Activated B cell treated with CpG ODN at 0.5 μM for 24 hours (primary cell): Measurements from ENCODE around the gene LBHD1. TPM values are rescaled to one million over a fixed set of nuclear protein-coding genes. Genes with fewer than 3 reads are reported as not detected.
"Not testable (repeated sequence)": the region's sequence is repeated elsewhere in the genome, so short reads cannot be mapped to it uniquely, and the experiment has no call there.

Experiments
- ATAC-seq: fragments of 200-7000 bp; cut with Tn5 transposase; one replicate; pipeline ENCODE4 v1.10.0; 2021; ENCODE audit warnings: low read depth, mild to moderate bottlenecking, moderate library complexity
- CTCF ChIA-PET: fragments of 350-600 bp; sonication (Branson Sonifier 250); formaldehyde crosslinking; loops from one replicate; lab custom pipeline; 2021; ENCODE audit warnings: antibody characterized with exemption; lab: Charles Lee
- POLR2A ChIA-PET: fragments of 350-600 bp; sonication (Branson Sonifier 250); formaldehyde crosslinking; loops from one replicate; lab custom pipeline; 2021; ENCODE audit warnings: antibody characterized with exemption; lab: Charles Lee
- DNase-seq: peaks from one replicate; pipeline ENCODE4 v3.0.0; 2022
- H3K27ac Mint-ChIP-seq: one replicate; pipeline ENCODE4 v1.8.0; 2020; ENCODE audit warnings: mixed read lengths
- H3K27me3 Mint-ChIP-seq: one replicate; pipeline ENCODE4 v1.8.0; 2021; ENCODE audit warnings: mixed read lengths
- H3K36me3 Mint-ChIP-seq: one replicate; pipeline ENCODE4 v1.8.0; 2021; ENCODE audit warnings: low read depth, mixed read lengths
- H3K4me1 Mint-ChIP-seq: one replicate; pipeline ENCODE4 v1.8.0; 2021; ENCODE audit warnings: mixed read lengths
- H3K4me3 Mint-ChIP-seq: one replicate; pipeline ENCODE4 v1.8.0; 2020; ENCODE audit warnings: mild to moderate bottlenecking, mixed read lengths
- H3K9me3 Mint-ChIP-seq: one replicate; pipeline ENCODE4 v1.8.0; 2020; ENCODE audit warnings: mixed read lengths
- intact Hi-C: fragments of 100-400 bp; cut with micrococcal nuclease; formaldehyde crosslinking; loops from one replicate; pipeline ENCODE4 v1.15.1; 2024
- total RNA-seq: library from RNA; stranded (reverse); gene quantifications from 2 replicates; pipeline ENCODE4 v1.2.3, GENCODE V29; 2022
- TF ChIP-seq, protein P1 (sequence below): fragments of 200-600 bp; IDR thresholded peaks from one replicate; pipeline ENCODE4 v1.8.0; 2022; ENCODE audit warnings: antibody characterized with exemption, mild to moderate bottlenecking

Gene LBHD1
- total RNA-seq, 1 donor from 2014 or later, result 24.9 TPM

- CTCF ChIA-PET, result interaction anchor here (1.4 kb wide), 1 partner anchor 9 kb away, joined by 8 read pairs; no protein-coding TSS in a partner anchor
These were observed 30.2 kb upstream of the LBHD1 start for GRCh38 chr11:62702246-62702645.

DNA sequence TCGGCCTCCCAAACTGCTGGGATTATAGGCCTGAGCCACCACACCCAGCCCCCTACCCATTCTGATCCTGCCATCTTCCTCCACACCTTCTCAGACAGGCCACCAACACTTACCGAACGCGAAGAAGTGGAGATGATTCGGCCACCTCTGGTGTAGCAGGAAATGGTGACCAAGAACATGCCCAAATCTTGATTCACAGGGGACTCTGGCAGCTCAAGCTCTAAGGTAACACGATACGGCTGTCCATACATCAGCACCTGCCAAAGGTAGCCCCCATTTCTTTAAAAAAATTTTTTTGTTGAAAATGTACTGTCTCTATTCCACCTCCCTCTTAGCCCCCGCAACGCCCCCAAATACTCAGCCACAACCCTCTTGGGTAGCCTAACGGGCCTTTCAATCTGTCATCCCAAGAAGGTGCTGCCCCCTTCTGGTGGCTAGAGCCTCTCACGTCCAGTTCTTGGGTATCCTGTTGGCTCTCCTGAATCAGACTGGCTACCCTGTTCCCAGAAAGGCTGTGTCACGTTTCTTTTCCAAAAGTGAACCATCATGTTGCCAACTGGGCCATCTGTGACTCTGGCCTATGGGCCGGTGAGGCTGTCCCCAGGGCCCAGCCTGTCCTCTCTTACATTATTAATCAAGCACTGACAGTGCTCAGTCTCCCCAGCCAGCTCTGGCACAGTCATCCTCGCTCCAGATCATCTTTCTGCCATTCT lies 22.5 kb upstream of the LBHD1 start:
- Mint-ChIP-seq H3K4me1 (peaks cover 5% of the 10 kb centered on the region), H3K9me3 (no peaks in the 10 kb centered on the region), H3K27me3 (no peaks in the 10 kb centered on the region), H3K27ac (no peak overlapping the region), H3K36me3 (peaks cover 24% of the 10 kb centered on the region), H3K4me3 (no peak overlapping the region)
- ChIA-PET POLR2A (interaction anchor here (0.6 to 1.9 kb wide), 11 partner anchors 10 to 270 kb away, joined by 3 to 8 read pairs (median 5); partner anchors contain the start of genes C11orf98, CSKMT, INTS5 and LBHD1), CTCF (interaction anchor here (0.6 to 4.7 kb wide), 19 partner anchors 8 to 301 kb away, joined by 3 to 37 read pairs (median 5); partner anchors contain the start of genes B3GAT3, C11orf98, CSKMT and EEF1G)
- ATAC-seq (peak; percentile 88), DNase-seq (peak; percentile 55)
- intact Hi-C loops, result loop anchor here (1.0 kb wide), 7 partner anchors 13 to 299 kb away; partner anchors contain the start of gene EML3
- TF ChIP-seq, protein P1, sequence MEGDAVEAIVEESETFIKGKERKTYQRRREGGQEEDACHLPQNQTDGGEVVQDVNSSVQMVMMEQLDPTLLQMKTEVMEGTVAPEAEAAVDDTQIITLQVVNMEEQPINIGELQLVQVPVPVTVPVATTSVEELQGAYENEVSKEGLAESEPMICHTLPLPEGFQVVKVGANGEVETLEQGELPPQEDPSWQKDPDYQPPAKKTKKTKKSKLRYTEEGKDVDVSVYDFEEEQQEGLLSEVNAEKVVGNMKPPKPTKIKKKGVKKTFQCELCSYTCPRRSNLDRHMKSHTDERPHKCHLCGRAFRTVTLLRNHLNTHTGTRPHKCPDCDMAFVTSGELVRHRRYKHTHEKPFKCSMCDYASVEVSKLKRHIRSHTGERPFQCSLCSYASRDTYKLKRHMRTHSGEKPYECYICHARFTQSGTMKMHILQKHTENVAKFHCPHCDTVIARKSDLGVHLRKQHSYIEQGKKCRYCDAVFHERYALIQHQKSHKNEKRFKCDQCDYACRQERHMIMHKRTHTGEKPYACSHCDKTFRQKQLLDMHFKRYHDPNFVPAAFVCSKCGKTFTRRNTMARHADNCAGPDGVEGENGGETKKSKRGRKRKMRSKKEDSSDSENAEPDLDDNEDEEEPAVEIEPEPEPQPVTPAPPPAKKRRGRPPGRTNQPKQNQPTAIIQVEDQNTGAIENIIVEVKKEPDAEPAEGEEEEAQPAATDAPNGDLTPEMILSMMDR, result no peak

More at GRCh38 chr11:62702246-62702645, 30.2 kb upstream of the LBHD1 start:
- Mint-ChIP-seq H3K9me3 (no peaks in the 10 kb centered on the region), H3K36me3 (peaks cover 9% of the 10 kb centered on the region), H3K27ac (no peak overlapping the region), H3K4me1 (peaks cover 20% of the 10 kb centered on the region), H3K4me3 (no peak overlapping the region), H3K27me3 (no peaks in the 10 kb centered on the region)
- TF ChIP-seq, protein P1, result no peak
- DNase-seq (no peak), ATAC-seq (no peak)
- POLR2A ChIA-PET, result interaction anchor here (1.3 kb wide), 1 partner anchor 30 kb away, joined by 6 read pairs; the partner anchor contains the start of genes LBHD1 and UQCC3
- intact Hi-C loops, result no loop called here

DNA sequence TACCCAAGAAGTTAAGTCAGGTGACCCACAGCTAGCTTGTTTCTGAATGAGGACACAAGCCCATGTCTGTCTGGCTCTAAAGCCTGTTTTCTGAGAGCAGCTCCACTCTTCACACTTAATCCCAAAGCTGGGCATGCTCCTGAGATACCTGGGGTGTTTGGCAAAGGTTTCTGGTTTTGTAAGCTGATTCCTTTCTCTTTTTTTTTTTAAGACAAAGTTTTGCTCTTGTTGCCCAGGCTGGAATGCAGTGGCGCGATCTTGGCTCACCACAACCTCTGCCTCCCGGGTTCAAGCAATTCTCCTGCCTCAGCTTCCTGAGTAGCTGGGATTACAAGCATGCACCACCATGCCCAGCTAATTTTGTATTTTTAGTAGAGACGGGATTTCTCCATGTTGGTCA lies 21.6 kb upstream of the LBHD1 start:
- ChIA-PET POLR2A (interaction anchor here (0.6 to 1.9 kb wide), 7 partner anchors 13 to 269 kb away, joined by 3 to 8 read pairs (median 5); partner anchors contain the start of genes C11orf98, CSKMT and TUT1), CTCF (interaction anchor here (0.6 to 4.7 kb wide), 15 partner anchors 9 to 300 kb away, joined by 3 to 37 read pairs (median 5); partner anchors contain the start of genes C11orf98, CSKMT and TUT1)
- not testable (repeated sequence) for H3K27ac Mint-ChIP-seq, H3K4me1 Mint-ChIP-seq, DNase-seq, ATAC-seq, H3K4me3 Mint-ChIP-seq, H3K9me3 Mint-ChIP-seq, H3K27me3 Mint-ChIP-seq
- peaks cover 25% of the 10 kb centered on the region for H3K36me3 Mint-ChIP-seq
- intact Hi-C loops, result loop anchor here (1.0 kb wide), 6 partner anchors 12 to 298 kb away; partner anchors contain the start of gene EML3

- Mint-ChIP-seq H3K4me1 (peaks cover 1% of the 10 kb centered on the region), H3K9me3 (no peaks in the 10 kb centered on the region), H3K27ac (no peak within 1 kb of the TSS), H3K36me3 (peaks cover 25% of the 10 kb centered on the region), H3K4me3 (no peak within 1 kb of the TSS), H3K27me3 (peaks cover 7% of the 10 kb centered on the region)
- TF ChIP-seq, protein P1, result no peak
- ChIA-PET POLR2A (interaction anchor here (1.1 to 1.5 kb wide), 5 partner anchors 9 to 98 kb away, joined by 3 to 8 read pairs (median 5); partner anchors contain the start of genes C11orf98, CSKMT, MTA2 and TUT1), CTCF (interaction anchor here (1.1 to 1.3 kb wide), 2 partner anchors 9 to 265 kb away, joined by 3 to 7 read pairs; no protein-coding TSS in a partner anchor)
- DNase-seq (no peak), ATAC-seq (no peak)
- intact Hi-C loops, result no loop called here
These were observed 17.5 kb upstream of the LBHD1 start, which contains the start of gene LRRN4CL for GRCh38 chr11:62689421-62690183. Gene LRRN4CL, minus strand, starts transcription at chr11:62689530. Its CDS starts 1,022 bp downstream, at chr11:62688508.

- H3K4me1 Mint-ChIP-seq, result no peaks in the 10 kb centered on the region
- H3K27ac Mint-ChIP-seq, result no peak overlapping the region
- DNase-seq (no peak), ATAC-seq (no peak)
- H3K36me3 Mint-ChIP-seq, result peaks cover 25% of the 10 kb centered on the region
- TF ChIP-seq, protein P1, result no peak
- no peak overlapping the region for H3K4me3 Mint-ChIP-seq
- intact Hi-C loops, result no loop called here
- no peaks in the 10 kb centered on the region for H3K9me3 Mint-ChIP-seq
- CTCF ChIA-PET, result no interaction called here
- POLR2A ChIA-PET, result interaction anchor here (0.6 to 1.6 kb wide), 3 partner anchors 17 to 42 kb away, joined by 3 to 8 read pairs (median 3); partner anchors contain the start of genes GANAB and UQCC3
- H3K27me3 Mint-ChIP-seq, result peaks cover 7% of the 10 kb centered on the region
These were observed 16.4 kb upstream of the LBHD1 start for GRCh38 chr11:62688491-62688890.
